WTC11 (cell line): ENCODE measurements around the gene LRP1. TPM values are rescaled to one million over a fixed set of nuclear protein-coding genes. Genes with fewer than 3 reads are reported as not detected.

Experiments used
- ATAC-seq: fragments of 200-7000 bp; cut with Tn5 transposase; 2 replicates; pipeline ENCODE4 v1.10.0; 2021; ENCODE audit warnings: mild to moderate bottlenecking, moderate library complexity
- CTCF ChIA-PET: fragments of 300-600 bp; sonication (Branson Sonifier 250); formaldehyde crosslinking; loops from one replicate; lab custom pipeline; 2021; ENCODE audit warnings: antibody characterized with exemption; lab: Charles Lee
- POLR2A ChIA-PET: fragments of 350-600 bp; sonication (Branson Sonifier 250); formaldehyde crosslinking; loops from one replicate; lab custom pipeline; 2021; ENCODE audit warnings: antibody characterized with exemption; lab: Charles Lee
- DNase-seq: peaks from one replicate; pipeline ENCODE4 v3.0.0; 2021; ENCODE audit warnings: low spot score
- H3K27ac Mint-ChIP-seq: 2 replicates; pipeline ENCODE4 v1.8.0; 2021; ENCODE audit warnings: mixed read lengths
- H3K27me3 Mint-ChIP-seq: 2 replicates; pipeline ENCODE4 v1.8.0; 2021; ENCODE audit warnings: low read depth, mild to moderate bottlenecking, moderate library complexity, mixed read lengths
- H3K36me3 Mint-ChIP-seq: 2 replicates; pipeline ENCODE4 v1.8.0; 2021; ENCODE audit warnings: mixed read lengths
- H3K4me1 Mint-ChIP-seq: 2 replicates; pipeline ENCODE4 v1.8.0; 2022; ENCODE audit warnings: mixed read lengths
- H3K4me3 Mint-ChIP-seq: 2 replicates; pipeline ENCODE4 v1.8.0; 2021; ENCODE audit warnings: mild to moderate bottlenecking, moderate library complexity, mixed read lengths
- H3K9me3 Mint-ChIP-seq: 2 replicates; pipeline ENCODE4 v1.8.0; 2021; ENCODE audit warnings: mixed read lengths
- AFF4 ChIP-seq: sonication (generic); formaldehyde crosslinking; IDR thresholded peaks from 2 replicates; pipeline ENCODE4 v1.8.1; 2023; ENCODE audit warnings: mild to moderate bottlenecking, missing genetic modification reagents, borderline replicate concordance
- ARID4B ChIP-seq: sonication (generic); formaldehyde crosslinking; IDR thresholded peaks from 2 replicates; pipeline ENCODE4 v1.8.0; 2023; ENCODE audit warnings: missing genetic modification reagents, mild to moderate bottlenecking, borderline replicate concordance
- ATF1 ChIP-seq: sonication (generic); formaldehyde crosslinking; IDR thresholded peaks from 2 replicates; pipeline ENCODE4 v1.8.1; 2023; ENCODE audit warnings: mild to moderate bottlenecking, moderate library complexity, missing genetic modification reagents
- CTCF ChIP-seq: fragments of 200-600 bp; IDR thresholded peaks from 2 replicates; pipeline ENCODE4 v1.8.0; 2022; ENCODE audit warnings: antibody characterized with exemption
- E2F4 ChIP-seq: sonication (generic); formaldehyde crosslinking; IDR thresholded peaks from 2 replicates; pipeline ENCODE4 v1.8.1; 2022; ENCODE audit warnings: low read depth, mild to moderate bottlenecking, moderate library complexity, missing genetic modification reagents, borderline replicate concordance
- FOXP4 ChIP-seq: sonication (generic); formaldehyde crosslinking; IDR thresholded peaks from 2 replicates; pipeline ENCODE4 v1.8.0; 2022; ENCODE audit warnings: mild to moderate bottlenecking, missing genetic modification reagents
- NFE2L1 ChIP-seq: sonication (generic); formaldehyde crosslinking; IDR thresholded peaks from 2 replicates; pipeline ENCODE4 v1.8.1; 2023; ENCODE audit warnings: missing genetic modification reagents
- OVOL2 ChIP-seq: fragments of 250-450 bp; sonication (Bioruptor Pico); IDR thresholded peaks from 2 replicates; pipeline ENCODE4 v1.9.0; 2021; ENCODE audit warnings: mild to moderate bottlenecking, borderline replicate concordance
- PRDM15 ChIP-seq: sonication (generic); formaldehyde crosslinking; IDR thresholded peaks from 2 replicates; pipeline ENCODE4 v1.8.0; 2022; ENCODE audit warnings: missing genetic modification reagents
- PREB ChIP-seq: sonication (generic); formaldehyde crosslinking; IDR thresholded peaks from 2 replicates; pipeline ENCODE4 v1.8.1; 2022; ENCODE audit warnings: mild to moderate bottlenecking, missing genetic modification reagents, moderate library complexity, borderline replicate concordance
- PRRX2 ChIP-seq: fragments of 250-450 bp; sonication (Bioruptor Pico); IDR thresholded peaks from 2 replicates; pipeline ENCODE4 v1.8.0; 2021; ENCODE audit warnings: mild to moderate bottlenecking
- SMAD3 ChIP-seq: sonication (generic); formaldehyde crosslinking; IDR thresholded peaks from 2 replicates; pipeline ENCODE4 v1.8.0; 2022; ENCODE audit warnings: missing genetic modification reagents, mild to moderate bottlenecking, borderline replicate concordance
- ZNF671 ChIP-seq: fragments of 250-450 bp; sonication (Bioruptor Pico); IDR thresholded peaks from 2 replicates; pipeline ENCODE4 v1.8.0; 2021; ENCODE audit warnings: mild to moderate bottlenecking
- total RNA-seq: library from RNA; stranded (reverse); gene quantifications from 3 replicates; pipeline ENCODE4 v1.2.3, GENCODE V29; 2021

The LRP1 gene
- total RNA-seq, 1 experiment from 2014 or later = 120 TPM

GRCh38 chr12:57187222-57188089 lies 59.2 kb downstream of the LRP1 start (continued):
- TF ChIP-seq ARID4B (CRISPR knock-in tag) = no peak
- TF ChIP-seq CTCF = no peak
- no peak for TF ChIP-seq ZNF671 (CRISPR knock-in tag)
- no peak for TF ChIP-seq NFE2L1 (CRISPR knock-in tag)
- no peak for TF ChIP-seq OVOL2 (CRISPR knock-in tag)
- TF ChIP-seq PRRX2 (CRISPR knock-in tag) = no peak
- no peak for TF ChIP-seq FOXP4 (CRISPR knock-in tag)
- no peak for TF ChIP-seq PRDM15 (CRISPR knock-in tag)
- no peak for TF ChIP-seq E2F4 (CRISPR knock-in tag)
- TF ChIP-seq SMAD3 (CRISPR knock-in tag) = no peak

GRCh38 chr12:57188090-57188425 lies 59.8 kb downstream of the LRP1 start:
- ChIA-PET POLR2A (interaction anchor here (0.8 kb wide), 1 partner anchor 20 kb away, joined by 3 read pairs; no protein-coding TSS in a partner anchor), CTCF (interaction anchor here (0.8 to 4.1 kb wide), 4 partner anchors 12 to 62 kb away, joined by 4 to 34 read pairs (median 4); no protein-coding TSS in a partner anchor)
- no peaks in the 10 kb centered on the region for H3K27me3 Mint-ChIP-seq
- no peak for ATAC-seq
- no peak overlapping the region for H3K27ac Mint-ChIP-seq
- H3K9me3 Mint-ChIP-seq = peaks cover 5% of the 10 kb centered on the region; the same call in 1 of the 2 replicates
- H3K4me3 Mint-ChIP-seq = no peak overlapping the region
- H3K36me3 Mint-ChIP-seq = peaks cover 77% of the 10 kb centered on the region
- H3K4me1 Mint-ChIP-seq = no peaks in the 10 kb centered on the region
- DNase-seq = no peak
- TF ChIP-seq PREB (CRISPR knock-in tag) (no peak), AFF4 (CRISPR knock-in tag) (no peak), ATF1 (CRISPR knock-in tag) (no peak)
